HG03175 (cell line): ENCODE data around the gene SYNCRIP.
"Not testable (repeated sequence)": the region's sequence is repeated elsewhere in the genome, so short reads cannot be mapped to it uniquely, and the experiment has no call there.

Experiments
- ATAC-seq: cut with Tn5 transposase; IDR thresholded peaks from one replicate; pipeline ENCODE4 v1.9.1; 2021; ENCODE audit warnings: mild to moderate bottlenecking, moderate library complexity; ENCODE audit not compliant: unreplicated experiment

SYNCRIP gene

DNA sequence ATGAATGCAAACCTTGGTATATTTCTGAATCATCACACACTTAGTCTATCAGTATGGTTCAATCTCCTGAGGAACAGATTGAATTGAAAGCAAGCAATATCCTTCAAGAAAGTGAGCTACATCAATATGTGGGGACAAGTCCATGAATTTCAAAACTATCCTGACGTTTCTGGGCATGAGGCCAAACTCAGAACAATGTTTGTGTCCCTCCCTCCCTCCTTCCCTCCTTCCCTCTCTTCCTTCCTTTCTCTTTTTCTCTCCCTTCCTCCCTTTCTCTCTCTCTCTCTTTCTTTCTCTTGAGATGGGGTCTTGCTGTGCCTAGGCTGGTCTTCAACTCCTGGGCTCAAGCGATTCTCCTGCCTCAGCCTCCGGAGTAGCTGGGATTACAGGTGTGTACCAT is 27.9 kb upstream of the SYNCRIP start:
- no peak for ATAC-seq

DNA sequence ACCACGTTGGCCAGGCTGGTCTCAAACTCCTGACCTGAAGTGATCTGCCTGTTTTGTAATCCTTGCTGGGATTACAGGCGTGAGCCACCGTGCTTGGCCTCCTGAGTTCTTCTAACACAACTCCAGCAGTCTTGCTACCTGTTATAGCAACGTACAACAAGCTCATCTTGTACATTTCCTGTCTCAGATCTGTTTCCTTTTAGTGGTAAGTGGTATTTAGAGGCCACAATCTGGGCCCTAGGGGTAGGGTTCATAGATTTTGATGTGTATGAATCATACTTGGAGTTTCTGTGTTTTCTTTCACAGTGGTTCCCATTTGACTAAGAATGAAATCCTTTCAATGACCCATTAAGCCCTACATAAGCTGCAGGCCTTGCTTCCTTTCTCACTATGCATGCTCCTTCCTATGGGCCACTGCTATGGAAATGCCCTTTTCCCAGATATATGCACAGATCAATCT is 27.1 kb upstream of the SYNCRIP start:
- peak; percentile 97 for ATAC-seq

DNA sequence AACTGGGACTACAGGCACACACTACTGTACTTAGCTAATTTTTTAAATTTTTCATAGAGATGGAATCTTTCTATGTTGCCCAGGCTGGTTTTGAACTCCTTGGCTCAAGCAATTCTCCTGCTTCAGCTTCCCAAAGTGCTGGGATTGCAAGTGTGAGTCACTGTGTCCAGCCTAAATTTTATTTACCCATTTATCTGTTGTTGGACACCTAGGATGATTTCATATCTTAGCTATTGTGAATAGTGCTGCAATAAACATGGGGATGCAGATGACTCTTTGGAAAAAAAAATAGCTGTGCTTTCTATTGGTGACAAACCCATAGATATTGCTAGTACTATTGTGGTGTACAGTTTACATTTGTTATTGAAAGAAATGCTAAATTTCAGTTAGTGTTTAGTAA is 19.6 kb upstream of the SYNCRIP start:
- ATAC-seq: no peak

DNA sequence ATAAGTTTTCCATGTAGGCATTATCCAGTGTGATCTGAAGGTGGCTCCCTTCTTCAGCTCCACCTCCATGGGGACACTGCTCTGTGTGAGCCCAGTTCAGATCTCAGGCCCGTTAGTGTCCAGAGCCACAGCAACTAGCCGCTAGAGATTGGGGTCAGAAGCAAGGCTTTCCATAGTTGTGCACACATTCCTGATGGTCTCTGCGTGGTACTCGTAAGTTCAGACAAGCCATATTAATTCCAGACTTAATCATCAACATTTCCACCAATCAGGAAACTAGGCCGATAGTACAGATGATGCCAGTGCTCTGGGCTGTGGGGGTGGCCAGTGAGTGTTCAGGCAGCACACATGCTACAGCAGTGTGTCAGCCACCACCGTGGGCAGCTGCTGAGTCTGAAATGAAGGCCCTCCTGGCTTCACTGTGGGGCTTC is 17.5 kb upstream of the SYNCRIP start:
- ATAC-seq: no peak

DNA sequence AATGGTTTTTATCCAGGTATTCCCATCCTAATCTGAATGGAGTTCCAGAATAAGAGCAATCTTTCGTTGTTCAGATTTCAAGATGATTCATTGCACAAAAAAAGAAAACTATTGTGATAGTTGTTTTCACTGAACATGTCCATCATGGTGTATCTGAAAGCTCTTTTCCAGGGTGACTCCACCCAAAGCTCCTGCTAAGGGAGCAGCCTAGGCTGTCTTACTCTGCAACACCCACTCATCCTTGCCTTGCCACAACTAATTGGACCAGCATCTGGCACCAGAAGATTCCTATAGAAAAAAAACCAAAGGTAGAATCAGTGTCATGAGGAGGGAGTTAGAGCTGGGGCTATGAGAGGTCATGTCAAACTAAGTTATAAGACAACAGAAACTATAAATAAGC is 7.9 kb upstream of the SYNCRIP start:
- no peak for ATAC-seq

DNA sequence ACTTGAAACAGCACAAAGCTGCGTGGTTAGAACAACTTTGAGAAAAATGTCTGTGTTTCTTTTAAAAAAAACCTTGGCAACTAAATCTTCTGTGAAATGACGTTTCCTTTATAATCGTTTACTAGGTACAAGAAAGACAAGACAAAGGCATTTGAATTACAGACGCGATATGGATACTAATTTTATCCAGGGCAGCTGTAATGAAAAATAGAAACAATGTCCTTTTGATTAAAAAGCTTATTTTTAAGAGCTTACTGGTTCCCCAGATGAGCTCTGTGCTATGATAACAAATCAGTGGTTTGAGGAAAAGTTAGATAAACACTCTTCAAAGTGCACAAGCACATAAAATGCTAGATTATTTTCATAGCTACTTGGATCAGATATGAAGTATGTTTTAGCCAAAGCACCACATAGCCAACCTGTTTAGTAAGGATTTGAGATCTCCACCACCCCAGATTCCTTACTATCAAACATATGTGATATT is 1.6 kb upstream of the SYNCRIP start:
- no peak for ATAC-seq

DNA sequence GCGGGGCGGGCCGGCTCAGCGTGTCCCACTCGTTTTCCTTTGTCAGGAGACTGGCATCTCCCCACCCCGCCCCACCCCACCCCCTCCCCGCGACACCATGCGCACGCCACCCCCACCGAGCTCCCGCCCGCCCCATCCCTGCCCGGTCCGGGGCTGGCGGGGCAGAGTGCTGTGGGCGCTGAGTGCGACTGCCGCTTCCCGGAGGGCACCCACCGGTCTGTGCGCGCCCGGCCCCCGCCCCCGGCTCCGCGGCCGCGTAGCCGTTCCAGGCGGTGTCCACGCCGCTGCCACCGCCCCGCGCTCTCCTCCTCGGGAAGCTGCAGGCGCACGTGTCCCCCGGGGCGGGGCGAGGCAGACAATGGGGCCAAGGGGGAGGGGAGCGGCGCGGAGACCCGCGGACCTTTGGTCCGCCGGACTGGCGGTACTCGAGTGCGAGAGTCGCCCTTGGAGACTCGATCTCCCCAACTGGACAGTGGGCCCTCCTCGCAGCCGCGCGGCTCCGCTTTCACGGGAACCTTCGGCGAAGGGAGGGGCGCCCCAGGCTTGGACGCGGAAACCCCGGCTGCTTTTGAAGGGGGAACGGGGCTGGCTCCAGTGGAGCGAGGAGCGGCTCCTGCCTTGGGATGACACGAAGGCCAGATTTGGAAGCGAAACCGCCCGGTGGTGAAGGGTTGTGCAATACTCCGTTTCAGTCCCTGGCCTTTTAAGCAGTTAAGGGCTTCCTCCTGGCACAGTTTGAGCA is 1.0 kb upstream of the SYNCRIP start:
- peak; percentile 55 for ATAC-seq

DNA sequence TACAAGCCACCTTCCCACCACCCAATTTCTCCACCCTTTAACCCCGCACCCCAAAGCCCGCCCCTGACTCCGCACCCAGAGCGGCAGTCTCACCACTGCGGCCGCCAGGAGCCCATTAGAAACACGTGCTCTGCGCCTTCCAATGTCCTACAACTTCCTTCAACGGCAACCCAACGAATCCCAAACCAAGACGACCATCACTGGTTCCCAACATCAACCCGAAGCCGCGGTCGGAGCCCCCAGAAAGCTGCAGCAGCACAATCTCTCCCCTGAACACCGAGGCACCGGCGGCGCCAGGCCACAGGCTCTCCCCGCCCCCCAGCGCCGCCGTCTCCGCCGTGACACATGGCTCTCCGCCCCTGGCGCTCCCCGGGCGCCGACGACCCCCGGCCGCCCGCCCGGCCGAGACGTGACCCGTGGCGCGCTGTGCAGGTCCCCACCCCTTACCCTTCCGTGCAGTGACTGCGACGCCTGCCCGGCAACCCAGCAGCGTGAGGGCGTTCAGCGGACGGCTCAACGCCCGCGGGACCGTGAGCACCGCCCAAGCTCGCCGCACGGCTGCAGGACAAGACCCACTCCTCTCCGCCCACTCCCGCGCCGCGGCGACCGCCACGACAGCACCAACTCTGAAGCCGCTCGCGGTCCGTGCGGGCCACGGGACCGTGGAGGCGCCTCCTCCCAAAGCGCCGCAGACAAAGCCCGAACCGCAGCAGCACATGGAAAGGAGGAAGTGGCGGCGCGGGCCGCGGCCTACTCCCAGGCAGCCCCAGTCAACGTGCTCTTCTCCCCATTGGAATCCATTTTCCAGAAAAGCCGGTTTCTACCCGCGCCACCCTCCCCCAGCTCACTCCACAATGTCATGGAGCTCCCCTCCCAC is 551 bp downstream of the SYNCRIP start:
- no peak for ATAC-seq

DNA sequence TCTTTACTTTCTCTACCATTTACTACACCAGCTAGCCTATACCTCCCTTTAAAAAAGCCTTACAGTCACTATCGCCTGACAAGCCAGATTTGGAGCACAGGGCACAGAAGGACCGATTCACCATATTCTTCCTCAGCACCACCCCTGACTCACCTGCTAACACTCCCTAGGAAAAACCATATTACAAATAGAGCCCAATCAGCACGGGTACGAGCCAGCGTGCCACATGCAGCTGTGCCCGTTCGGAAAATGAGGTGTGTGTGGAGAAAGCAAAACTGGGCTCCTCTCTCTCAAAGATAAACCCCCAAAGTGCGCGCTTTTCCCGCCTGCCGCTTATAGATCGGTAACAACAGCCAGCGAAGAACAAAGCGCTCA is 1.2 kb downstream of the SYNCRIP start:
- ATAC-seq: no peak

DNA sequence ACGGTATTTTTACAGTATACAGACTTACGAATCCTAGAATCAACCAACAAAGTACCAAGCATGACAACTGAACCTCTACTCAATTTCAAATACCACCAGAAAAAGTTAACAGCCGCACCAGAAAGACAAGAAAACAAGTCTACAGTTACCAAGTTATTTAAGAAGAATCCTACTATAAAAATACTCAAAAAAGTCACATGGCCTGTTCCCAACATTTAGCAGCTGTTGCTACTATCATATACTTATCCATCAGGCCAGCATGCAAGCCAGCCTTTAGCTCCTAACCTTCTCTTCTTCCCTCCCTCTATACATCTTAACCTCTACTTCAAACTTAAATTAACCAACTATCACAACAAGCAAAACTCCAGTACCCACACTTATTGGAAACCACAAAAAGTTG is 1.9 kb downstream of the SYNCRIP start:
- no peak for ATAC-seq

DNA sequence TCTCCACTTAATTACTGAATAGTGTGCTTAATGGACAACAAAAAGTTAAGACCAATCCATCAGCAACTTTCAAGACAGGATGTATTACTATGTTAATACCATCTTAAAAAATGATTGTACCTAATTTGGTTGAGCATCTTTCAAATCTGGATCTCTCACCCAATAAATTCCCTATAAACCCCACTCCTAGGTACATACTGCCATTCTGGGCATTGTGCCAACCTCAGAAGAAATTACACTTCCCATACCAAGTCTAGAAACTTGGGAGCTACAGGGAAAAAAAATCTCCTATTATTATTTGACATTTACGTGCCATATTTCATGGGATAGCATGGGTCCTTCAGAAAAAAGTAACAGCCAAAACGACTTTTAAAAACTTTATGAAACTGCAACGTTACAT is 5.1 kb downstream of the SYNCRIP start:
- ATAC-seq: no peak

DNA sequence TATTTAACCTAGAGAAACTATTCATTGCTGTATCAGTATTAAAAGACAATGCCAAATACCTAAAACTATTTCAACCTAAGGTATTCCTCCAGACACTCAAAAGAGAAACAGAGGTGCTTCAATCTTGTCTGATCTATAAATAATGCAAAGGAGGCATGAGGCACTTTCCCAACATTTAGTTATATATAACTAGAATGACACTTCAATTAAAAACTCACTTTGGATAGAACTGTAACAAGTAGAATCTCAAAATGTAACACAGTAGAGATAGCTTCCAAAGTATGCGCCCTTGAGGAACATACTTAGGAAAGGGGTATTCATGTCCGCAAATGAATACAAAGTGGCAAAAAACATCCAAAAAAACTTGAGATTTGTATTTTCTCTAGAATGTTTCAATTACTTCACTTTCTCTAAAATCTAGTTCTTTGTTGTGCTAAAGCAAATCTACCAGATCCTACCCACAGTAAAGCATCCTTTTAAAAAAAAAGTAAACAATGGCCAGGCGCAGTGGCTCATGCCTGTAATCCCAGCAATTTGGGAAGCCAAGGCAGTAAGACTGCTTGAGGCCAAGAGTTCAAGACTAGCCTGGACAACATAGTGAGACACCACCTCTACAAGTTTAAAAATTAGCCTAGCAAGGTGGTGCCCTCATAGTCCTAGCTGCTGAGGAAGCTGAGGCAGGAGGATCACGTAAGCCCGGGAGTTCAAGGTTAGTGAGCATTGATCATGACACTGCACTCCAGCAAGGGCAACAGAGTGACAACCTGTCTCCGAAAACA is 10.3 kb downstream of the SYNCRIP start:
- ATAC-seq: no peak

DNA sequence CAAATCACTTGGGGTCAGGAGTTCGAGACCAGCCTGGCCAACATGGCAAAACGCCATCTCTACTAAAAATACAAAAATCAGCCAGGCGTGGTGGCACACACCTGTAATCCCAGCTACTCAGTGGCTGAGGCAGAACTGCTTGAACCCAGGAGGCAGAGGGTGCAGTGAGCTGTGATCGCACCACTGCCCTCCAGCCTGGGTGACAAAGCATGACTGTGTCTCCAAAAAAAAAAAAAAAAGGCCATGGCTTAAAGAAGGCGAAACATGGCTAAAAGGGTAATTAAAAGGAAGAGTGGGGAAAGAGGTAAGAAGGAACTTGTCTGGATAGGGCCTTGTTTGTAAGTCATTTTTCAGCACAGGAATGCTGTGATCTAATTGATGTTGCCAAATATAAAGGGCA is 11.6 kb downstream of the SYNCRIP start:
- ATAC-seq: not testable (repeated sequence)

DNA sequence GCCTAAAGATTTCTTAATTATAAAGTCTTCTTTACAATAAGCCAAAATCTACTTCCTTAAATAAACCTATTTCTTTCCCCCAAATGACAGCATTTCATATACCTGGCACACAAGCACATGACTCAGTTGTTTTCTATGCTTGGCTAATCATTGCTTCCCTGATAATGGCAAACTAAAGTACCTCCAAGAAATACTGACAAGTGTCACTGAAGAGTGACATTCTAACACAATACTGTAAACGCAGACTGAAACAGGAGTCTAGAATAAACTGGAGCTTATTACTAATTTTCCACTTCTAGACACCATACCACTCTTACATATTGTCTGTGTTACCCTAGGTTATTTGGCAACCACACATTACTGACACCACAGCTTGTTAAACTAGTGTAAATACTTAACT is 14.3 kb downstream of the SYNCRIP start:
- ATAC-seq: no peak

DNA sequence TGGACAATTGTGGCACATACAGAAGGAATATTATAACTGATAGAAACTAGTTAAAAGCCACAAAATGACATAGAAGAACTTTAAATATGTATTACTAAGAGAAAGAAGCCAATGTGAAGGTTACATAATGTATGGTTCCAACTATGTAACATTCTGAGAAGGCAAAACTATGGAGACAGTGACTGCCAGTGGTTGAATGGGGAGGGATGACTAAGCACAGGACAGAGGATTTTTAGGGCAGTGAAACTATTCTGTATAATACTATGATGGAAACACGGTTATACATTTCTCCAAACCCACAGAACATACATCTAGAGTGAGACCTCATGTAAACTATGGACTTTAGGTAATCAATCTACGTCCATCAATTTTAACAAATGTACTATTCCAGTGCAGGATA is 22.4 kb downstream of the SYNCRIP start:
- no peak for ATAC-seq

DNA sequence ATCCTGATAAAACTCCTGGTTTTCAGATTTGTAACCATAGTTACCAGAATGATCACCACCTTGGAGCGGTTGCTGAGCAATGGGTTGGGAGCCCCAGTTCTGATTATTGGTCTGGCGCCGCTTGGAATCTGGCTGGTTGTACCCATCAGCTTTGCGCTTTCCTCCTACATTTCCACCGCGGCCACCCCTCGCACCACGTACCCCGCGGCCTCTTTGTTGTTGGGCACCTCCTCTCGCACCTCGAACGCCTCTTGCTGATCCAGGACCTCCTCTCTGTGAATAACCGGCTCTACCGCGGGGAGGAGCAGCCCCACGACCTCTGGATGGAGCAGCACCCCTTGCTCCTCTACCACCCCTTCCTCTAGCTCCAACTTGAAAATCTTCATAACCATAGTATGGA is 27.9 kb downstream of the SYNCRIP start:
- ATAC-seq: no peak

DNA sequence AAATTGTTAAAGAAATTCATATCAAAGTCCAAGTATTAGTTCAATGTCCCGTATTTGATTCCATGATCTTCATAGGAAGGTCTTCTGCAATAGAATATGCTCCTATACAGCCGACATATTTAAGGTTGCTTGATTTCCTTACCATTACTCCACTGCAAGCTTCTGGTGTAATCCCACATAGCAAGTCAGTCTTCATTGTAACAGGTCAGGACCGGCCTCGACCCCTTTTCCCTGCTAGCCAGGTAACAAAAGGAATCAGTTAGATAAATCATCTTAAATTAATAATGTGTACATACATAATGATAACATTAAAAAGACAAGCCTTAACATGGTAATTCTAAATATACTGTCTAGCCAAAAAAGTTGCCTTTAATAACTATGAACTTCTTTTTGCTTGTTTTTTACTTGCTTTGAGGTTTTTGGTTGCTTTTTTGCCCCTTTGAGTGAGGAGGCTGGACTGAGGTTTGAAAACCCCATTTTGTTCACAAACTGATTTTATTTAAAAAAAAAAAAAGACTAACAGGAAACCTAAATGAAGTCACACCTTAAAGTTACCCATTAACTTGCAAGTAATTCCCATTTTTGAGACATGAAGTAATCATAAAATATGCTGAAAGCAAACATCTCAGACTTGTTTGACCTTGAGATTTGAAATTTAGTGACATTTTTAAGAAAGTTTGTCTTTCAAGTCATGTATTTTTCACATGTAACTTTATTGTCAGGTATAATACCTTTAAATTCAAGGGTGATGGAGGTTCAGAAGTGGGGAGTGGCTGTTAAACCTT is 29.8 kb downstream of the SYNCRIP start:
- ATAC-seq: no peak

DNA sequence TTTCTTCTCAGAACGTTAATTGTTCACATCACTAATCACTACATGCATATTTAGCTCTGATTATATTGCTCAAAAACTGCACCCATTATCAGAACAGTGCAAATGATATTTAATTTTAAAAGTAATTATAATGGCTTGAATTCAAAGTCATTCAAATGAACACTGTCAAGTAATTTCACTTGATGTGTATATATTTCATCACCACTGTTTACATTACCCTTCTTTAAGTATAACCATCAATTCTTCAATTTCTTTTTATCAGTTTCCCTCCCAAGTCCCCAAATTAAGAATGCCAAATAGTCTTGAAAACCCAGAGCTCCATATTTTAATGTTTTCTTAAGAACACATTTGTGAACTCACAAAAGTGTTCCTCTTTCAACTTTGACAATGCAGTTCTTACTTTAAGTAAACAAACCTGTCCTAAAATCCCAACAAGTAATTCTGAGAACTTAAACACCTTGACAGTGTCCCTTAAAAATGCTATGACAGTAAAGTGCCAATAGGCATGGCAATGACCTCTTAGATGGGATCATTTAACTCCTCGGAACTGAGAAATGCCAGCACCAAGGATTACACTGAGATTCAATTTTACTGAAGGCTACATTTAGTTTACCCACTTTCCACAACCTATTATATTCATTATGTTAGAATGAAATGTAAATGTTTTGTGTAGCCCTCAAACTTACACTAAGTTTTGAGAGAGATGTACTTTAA is 32.3 kb downstream of the SYNCRIP start:
- no peak for ATAC-seq

DNA sequence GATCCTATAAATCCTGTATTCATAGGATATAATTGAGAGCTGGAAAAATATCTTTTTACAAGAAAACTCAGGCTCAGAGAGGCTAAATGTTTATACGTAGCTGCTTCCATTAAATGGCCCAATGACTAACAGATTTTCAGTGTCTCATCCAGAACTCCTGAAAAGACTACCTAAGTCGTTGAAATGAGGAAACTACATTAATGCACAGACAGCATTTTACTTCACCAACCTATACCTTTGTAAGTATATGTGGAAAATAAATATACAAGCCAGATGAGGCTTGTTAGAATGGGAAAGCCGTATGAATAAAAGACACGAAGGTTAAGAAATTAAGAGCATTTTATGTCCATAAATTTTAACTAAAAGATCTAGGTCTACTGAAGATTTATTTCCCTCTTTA is 40.6 kb downstream of the SYNCRIP start:
- no peak for ATAC-seq
